ENCODE data around the gene LENG9. TPM values are rescaled to one million over a fixed set of nuclear protein-coding genes. Genes with fewer than 3 reads are reported as not detected.
A peak's percentile ranks its signal among the peaks of the same experiment; 100 is the strongest.

The LENG9 gene
- total RNA-seq, 1 donor from 2014 or later, result 15.0 TPM

GRCh38 chr19:54456423-54457373 is 6.9 kb downstream of the LENG9 start:
- Histone ChIP-seq H3K27me3 (ENCODE audit: control insufficient read depth, insufficient read depth, low read length) (no peaks in the 10 kb centered on the region), H3K4me3 (ENCODE audit: low read depth, low read length) (no peak overlapping the region), H3K36me3 (ENCODE audit: control insufficient read depth, insufficient read depth, low read length) (peaks cover 54% of the 10 kb centered on the region)
- FAIRE-seq, result no peak
- no peak for DNase-seq (ENCODE audit: low read depth)
- TF ChIP-seq, protein P1, sequence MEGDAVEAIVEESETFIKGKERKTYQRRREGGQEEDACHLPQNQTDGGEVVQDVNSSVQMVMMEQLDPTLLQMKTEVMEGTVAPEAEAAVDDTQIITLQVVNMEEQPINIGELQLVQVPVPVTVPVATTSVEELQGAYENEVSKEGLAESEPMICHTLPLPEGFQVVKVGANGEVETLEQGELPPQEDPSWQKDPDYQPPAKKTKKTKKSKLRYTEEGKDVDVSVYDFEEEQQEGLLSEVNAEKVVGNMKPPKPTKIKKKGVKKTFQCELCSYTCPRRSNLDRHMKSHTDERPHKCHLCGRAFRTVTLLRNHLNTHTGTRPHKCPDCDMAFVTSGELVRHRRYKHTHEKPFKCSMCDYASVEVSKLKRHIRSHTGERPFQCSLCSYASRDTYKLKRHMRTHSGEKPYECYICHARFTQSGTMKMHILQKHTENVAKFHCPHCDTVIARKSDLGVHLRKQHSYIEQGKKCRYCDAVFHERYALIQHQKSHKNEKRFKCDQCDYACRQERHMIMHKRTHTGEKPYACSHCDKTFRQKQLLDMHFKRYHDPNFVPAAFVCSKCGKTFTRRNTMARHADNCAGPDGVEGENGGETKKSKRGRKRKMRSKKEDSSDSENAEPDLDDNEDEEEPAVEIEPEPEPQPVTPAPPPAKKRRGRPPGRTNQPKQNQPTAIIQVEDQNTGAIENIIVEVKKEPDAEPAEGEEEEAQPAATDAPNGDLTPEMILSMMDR (IDR thresholded peaks at IDR 0.05; ENCODE audit: insufficient read depth, low read length, severe bottlenecking), result no peak

DNA sequence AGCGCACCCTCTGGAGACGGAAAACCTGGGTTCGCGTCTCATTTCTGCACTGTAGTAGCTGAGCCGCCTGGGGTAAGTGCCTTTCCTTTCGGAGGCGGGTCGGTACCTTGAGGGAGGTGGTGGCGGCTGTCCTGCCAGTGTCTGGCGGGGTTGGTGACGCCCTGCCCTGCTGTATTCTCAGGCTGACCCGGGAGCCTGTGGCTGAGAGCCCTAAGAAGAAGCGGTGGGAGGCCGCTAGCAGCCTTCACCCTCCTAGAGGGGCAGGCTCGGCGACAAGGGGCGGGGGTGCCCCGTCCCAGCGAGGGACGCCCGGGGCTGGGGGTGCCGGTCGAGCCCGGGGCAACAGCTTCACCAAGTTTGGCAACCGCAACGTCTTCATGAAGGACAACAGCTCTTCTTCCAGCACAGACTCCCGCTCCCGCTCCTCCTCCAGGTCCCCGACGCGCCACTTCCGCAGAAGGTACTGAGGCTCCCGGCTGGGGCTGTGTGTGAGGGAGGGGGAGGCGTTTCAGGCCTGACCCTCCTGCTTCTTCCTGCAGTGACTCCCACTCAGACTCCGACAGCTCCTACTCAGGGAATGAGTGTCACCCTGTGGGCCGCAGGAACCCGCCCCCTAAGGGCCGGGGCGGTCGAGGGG is 7.7 kb downstream of the LENG9 start:
- TF ChIP-seq, protein P1 (IDR thresholded peaks at IDR 0.05; ENCODE audit: insufficient read depth, low read length, severe bottlenecking), result no peak
- no peaks in the 10 kb centered on the region for H3K27me3 ChIP-seq (ENCODE audit: control insufficient read depth, insufficient read depth, low read length)
- DNase-seq (ENCODE audit: low read depth), result no peak
- no peak for FAIRE-seq
- H3K4me3 ChIP-seq (ENCODE audit: low read depth, low read length), result no peak overlapping the region
- peaks cover 54% of the 10 kb centered on the region for H3K36me3 ChIP-seq (ENCODE audit: control insufficient read depth, insufficient read depth, low read length)

DNA sequence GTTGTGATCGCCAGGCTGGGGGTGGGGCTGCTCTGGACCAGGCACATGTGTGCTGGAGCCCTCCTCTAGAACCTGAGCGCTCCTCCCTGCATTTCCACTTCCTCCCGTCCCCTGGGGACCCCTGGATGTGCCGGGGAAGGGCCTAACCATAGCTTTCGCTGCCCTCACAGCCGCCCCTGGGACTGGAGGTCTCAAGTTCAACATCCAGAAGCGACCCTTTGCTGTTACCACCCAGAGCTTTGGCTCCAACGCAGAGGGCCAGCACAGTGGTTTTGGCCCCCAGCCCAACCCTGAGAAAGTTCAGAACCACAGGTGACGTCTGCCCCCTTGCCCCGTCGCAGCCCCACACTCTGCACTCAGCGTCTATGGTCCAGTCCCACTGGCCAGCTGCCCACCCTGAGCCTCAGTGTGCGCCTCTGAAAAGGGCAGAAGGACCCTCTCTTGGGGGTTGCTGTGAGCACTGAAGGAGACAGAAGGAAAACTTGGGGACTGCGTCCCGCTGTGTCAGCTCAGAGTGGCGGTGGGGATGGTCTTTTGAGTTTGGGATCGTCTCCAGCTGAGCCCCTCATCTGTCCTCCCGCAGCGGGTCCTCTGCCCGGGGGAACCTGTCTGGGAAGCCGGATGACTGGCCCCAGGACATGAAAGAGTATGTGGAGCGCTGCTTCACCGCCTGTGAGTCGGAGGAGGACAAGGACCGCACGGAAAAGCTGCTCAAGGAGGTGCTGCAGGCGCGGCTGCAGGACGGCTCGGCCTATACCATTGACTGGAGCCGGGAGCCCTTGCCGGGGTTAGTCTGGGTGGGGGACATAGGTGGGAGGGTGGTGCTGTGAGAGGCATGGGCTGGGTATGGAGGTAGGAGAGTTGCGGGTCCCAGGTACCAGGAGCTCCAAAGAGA is 8.6 kb downstream of the LENG9 start:
- no peaks in the 10 kb centered on the region for H3K27me3 ChIP-seq (ENCODE audit: control insufficient read depth, insufficient read depth, low read length)
- no peak for FAIRE-seq
- no peak overlapping the region for H3K4me3 ChIP-seq (ENCODE audit: low read depth, low read length)
- no peak for DNase-seq (ENCODE audit: low read depth)
- H3K36me3 ChIP-seq (ENCODE audit: control insufficient read depth, insufficient read depth, low read length), result peaks cover 54% of the 10 kb centered on the region
- TF ChIP-seq, protein P1 (IDR thresholded peaks at IDR 0.05; ENCODE audit: insufficient read depth, low read length, severe bottlenecking), result no peak

DNA sequence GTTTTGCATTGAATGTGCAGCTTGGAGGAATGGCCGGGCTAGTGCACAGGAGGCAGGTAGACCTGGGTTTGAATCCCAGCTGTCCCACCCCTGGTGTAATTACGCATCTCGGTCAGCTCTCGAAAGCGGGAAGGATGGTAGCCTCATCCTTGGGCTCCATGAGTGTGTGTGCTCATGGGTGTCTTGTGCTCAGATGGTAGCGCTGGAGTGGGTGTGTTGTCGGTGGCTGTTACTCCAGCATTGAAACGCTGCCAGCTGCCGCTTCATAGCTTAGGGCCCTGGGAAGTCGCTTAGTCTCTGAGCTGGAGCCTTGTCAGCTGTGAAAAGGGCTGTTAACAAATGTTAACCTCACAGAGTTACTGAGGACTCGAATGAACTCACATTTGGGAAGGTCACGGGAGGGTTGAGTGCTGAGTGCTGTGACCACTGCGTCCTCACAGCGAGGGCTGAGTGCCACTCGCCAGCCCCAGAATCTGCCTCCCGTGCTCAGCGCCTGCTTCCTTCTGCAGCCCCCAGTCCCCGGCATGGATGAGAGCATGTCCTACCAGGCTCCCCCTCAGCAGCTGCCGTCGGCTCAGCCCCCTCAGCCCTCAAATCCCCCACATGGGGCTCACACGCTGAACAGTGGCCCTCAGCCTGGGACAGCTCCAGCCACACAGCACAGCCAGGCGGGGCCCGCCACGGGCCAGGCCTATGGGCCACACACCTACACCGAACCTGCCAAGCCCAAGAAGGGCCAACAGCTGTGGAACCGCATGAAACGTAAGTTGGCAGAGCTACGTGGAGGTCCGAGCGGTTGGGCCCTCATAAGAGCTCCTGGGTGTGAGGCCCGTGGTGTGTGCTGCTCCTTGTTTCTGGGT is 9.4 kb downstream of the LENG9 start:
- H3K4me3 ChIP-seq (ENCODE audit: low read depth, low read length), result no peak overlapping the region
- H3K36me3 ChIP-seq (ENCODE audit: control insufficient read depth, insufficient read depth, low read length), result peaks cover 51% of the 10 kb centered on the region
- TF ChIP-seq, protein P1 (IDR thresholded peaks at IDR 0.05; ENCODE audit: insufficient read depth, low read length, severe bottlenecking), result no peak
- peak; percentile 84 for FAIRE-seq
- DNase-seq (ENCODE audit: low read depth), result no peak
- H3K27me3 ChIP-seq (ENCODE audit: control insufficient read depth, insufficient read depth, low read length), result no peaks in the 10 kb centered on the region

DNA sequence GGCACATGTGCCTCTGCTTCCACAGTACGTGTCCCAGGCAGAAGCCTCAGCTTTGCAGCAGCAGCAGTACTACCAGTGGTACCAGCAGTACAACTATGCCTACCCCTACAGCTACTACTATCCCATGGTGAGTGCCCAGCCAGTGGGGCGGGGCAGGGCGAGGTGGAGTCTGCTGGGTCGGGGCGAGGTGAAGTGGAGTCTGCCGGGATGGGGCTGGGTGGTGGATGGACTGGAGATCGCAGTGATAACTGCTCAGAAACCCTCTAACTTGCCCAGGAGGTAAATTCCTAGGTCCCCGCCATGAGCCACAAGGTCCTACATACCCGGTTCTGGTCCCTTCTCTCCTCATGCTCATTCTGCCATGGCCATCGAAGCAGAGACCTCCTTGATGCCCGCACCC is 11.0 kb downstream of the LENG9 start:
- no peak for FAIRE-seq
- Histone ChIP-seq H3K36me3 (ENCODE audit: control insufficient read depth, insufficient read depth, low read length) (peaks cover 42% of the 10 kb centered on the region), H3K27me3 (ENCODE audit: control insufficient read depth, insufficient read depth, low read length) (no peaks in the 10 kb centered on the region), H3K4me3 (ENCODE audit: low read depth, low read length) (no peak overlapping the region)
- no peak for DNase-seq (ENCODE audit: low read depth)
- TF ChIP-seq, protein P1 (IDR thresholded peaks at IDR 0.05; ENCODE audit: insufficient read depth, low read length, severe bottlenecking), result no peak

Measured in bronchial epithelial cell (primary cell).